Measurements from ENCODE around the gene BMERB1. TPM values are rescaled to one million over a fixed set of nuclear protein-coding genes. Genes with fewer than 3 reads are reported as not detected.
A peak's percentile ranks its signal among the peaks of the same experiment; 100 is the strongest.

Gene BMERB1
- total and polyA plus RNA-seq, 7 donors: 26.6 to 133 (median 41.3) TPM

GRCh38 chr16:15557258-15557657, 122.9 kb downstream of the BMERB1 start:
- intact Hi-C loops (cut with DNase I): no loop called here
- TF ChIP-seq, protein P1, sequence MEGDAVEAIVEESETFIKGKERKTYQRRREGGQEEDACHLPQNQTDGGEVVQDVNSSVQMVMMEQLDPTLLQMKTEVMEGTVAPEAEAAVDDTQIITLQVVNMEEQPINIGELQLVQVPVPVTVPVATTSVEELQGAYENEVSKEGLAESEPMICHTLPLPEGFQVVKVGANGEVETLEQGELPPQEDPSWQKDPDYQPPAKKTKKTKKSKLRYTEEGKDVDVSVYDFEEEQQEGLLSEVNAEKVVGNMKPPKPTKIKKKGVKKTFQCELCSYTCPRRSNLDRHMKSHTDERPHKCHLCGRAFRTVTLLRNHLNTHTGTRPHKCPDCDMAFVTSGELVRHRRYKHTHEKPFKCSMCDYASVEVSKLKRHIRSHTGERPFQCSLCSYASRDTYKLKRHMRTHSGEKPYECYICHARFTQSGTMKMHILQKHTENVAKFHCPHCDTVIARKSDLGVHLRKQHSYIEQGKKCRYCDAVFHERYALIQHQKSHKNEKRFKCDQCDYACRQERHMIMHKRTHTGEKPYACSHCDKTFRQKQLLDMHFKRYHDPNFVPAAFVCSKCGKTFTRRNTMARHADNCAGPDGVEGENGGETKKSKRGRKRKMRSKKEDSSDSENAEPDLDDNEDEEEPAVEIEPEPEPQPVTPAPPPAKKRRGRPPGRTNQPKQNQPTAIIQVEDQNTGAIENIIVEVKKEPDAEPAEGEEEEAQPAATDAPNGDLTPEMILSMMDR (IDR thresholded peaks at IDR 0.05): no peak
- H3K4me1 ChIP-seq: peaks cover under 1% of the 10 kb centered on the region

DNA sequence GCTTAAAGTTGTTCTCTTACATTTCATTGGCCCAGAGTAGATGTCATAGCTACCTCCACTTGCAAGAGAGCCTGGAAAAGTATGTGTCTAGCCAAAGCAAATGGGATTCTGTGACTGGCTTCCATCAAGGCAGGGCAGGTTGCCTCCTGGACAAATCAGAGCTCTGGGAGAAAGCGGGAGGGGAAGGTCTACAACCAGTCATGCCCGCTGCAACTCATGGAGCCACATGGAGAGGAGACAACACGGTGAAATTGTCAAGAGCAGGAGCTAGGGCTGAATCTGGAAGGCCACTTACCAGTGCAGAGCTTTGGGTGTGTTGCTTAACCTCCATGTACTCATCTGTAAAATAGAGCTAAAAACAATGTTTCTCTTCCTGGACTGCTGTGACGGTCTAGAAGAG, 124.8 kb downstream of the BMERB1 start:
- DNase-seq (no peak), ATAC-seq (no peak)
- intact Hi-C loops (cut with DNase I): no loop called here
- no peak overlapping the region for H3K4me3 ChIP-seq
- no peaks in the 10 kb centered on the region for H3K9me3 ChIP-seq
- TF ChIP-seq, protein P1 (IDR thresholded peaks at IDR 0.05): no peak
- no peaks in the 10 kb centered on the region for H3K36me3 ChIP-seq (ENCODE audit: insufficient read depth in 1 of 2, low read depth in 1 of 2)
- no peak overlapping the region for H3K27ac ChIP-seq
- H3K27me3 ChIP-seq (ENCODE audit: insufficient read depth in 3 of 3, low read length in 2 of 3): no peaks in the 10 kb centered on the region
- peaks cover 8% of the 10 kb centered on the region for H3K4me1 ChIP-seq
- WGBS, 3 donors: 96 to 97% (median 96%) methylated on average over 4 of the region's 4 CpGs

More at GRCh38 chr16:15557258-15557657, 122.9 kb downstream of the BMERB1 start:
- Histone ChIP-seq H3K9me3 (no peaks in the 10 kb centered on the region), H3K27me3 (ENCODE audit: insufficient read depth in 3 of 3, low read length in 2 of 3) (no peaks in the 10 kb centered on the region), H3K27ac (no peak overlapping the region), H3K36me3 (ENCODE audit: insufficient read depth in 1 of 2, low read depth in 1 of 2) (no peaks in the 10 kb centered on the region), H3K4me3 (no peak overlapping the region)
- WGBS, 3 donors: 78 to 83% (median 80%) methylated on average over 6 of the region's 6 CpGs
- DNase-seq (no peak), ATAC-seq (no peak)

DNA sequence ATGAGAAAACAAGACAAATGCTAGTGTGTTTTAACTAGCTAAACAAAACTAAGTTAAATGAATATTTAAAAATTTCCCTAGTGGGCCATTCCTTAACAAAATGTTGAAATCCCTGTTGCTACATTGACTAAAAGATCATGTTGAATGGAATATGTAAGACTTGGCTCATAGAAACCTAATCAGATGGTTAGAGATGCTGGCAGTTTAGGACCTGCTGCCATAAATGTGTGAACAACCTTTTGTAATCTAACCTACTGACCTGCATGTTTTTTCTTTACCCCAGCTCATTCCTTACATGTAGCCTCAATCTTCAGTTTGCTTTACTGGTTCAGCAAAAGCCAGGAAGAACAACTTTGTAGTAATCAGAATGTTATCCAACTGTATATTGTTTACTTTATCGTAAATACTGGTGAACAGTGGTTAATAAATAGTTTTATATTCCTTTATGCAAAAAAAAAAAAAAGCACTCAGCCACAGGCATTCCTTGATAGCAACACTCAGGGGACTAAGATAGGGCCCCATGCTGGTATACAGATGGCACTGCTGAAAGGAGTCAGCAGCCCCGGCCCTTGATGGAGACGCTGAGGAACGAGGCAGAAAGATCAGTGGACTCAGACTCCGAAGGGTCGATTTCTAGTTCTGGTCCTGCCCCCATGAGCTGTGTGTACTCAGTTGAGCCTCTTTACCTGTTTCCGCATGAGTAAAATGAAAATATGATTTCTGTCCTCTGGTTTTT, 130.4 kb downstream of the BMERB1 start:
- intact Hi-C loops (cut with DNase I): loop anchor here in 1 of 2 donors (5.0 kb wide), 1 partner anchor 43 kb away; no protein-coding TSS in a partner anchor
- H3K27ac ChIP-seq: peak overlapping the region; percentile 81
- H3K27me3 ChIP-seq (ENCODE audit: insufficient read depth in 3 of 3, low read length in 2 of 3): no peaks in the 10 kb centered on the region
- 91 to 95% (median 92%) methylated on average over 7 of the region's 7 CpGs for WGBS, 3 donors
- no peak for DNase-seq
- no peaks in the 10 kb centered on the region for H3K9me3 ChIP-seq
- H3K4me1 ChIP-seq: peaks cover 11% of the 10 kb centered on the region
- ATAC-seq: no peak
- H3K36me3 ChIP-seq (ENCODE audit: insufficient read depth in 1 of 2, low read depth in 1 of 2): peaks cover 0 to 3% of the 10 kb centered on the region in 2 donors
- TF ChIP-seq, protein P1 (IDR thresholded peaks at IDR 0.05): no peak
- H3K4me3 ChIP-seq: no peak overlapping the region

DNA sequence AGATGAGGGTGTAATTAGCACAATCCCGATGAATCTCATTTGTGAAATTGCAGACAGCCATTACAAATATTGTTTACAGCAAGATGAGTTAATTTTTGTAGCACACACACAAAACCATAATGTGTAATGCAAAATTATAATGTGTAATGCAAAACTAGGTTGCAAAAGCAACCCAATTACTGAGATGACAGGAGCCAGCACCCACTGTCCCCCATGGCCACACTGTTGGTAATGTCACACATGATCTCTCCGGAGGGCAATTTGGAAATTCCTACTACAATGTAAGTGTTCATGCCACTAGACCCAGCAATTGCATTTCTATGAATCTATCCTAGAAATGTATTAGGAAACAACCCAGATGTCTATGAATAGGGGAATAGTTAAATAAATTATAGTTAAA, 131.7 kb downstream of the BMERB1 start:
- 90 to 100% (median 92%) methylated on average over 2 of the region's 2 CpGs for WGBS, 3 donors
- Histone ChIP-seq H3K9me3 (no peaks in the 10 kb centered on the region), H3K4me1 (peaks cover 11% of the 10 kb centered on the region), H3K27me3 (ENCODE audit: insufficient read depth in 3 of 3, low read length in 2 of 3) (no peaks in the 10 kb centered on the region), H3K36me3 (ENCODE audit: insufficient read depth in 1 of 2, low read depth in 1 of 2) (peaks cover 0 to 3% of the 10 kb centered on the region in 2 donors), H3K27ac (no peak overlapping the region), H3K4me3 (no peak overlapping the region)
- intact Hi-C loops (cut with DNase I): no loop called here
- TF ChIP-seq, protein P1 (IDR thresholded peaks at IDR 0.05): no peak
- DNase-seq: no peak
- ATAC-seq: no peak
